Endothelial cell of umbilical vein (primary cell): ENCODE data around the gene FNDC3A. TPM values are rescaled to one million over a fixed set of nuclear protein-coding genes. Genes with fewer than 3 reads are reported as not detected.
A peak's percentile ranks its signal among the peaks of the same experiment; 100 is the strongest.

ENCODE experiments used
- BruUV-seq: library from RNA; stranded (reverse); fragments of 400-500 nt; replicated peaks from 2 replicates; lab custom pipeline; 2021; lab: Mats Ljungman, UMichigan
- CTCF ChIA-PET: fragments of 300-600, 350-600 bp; sonication (Branson Sonifier 250); formaldehyde crosslinking; loops from one replicate; lab custom pipeline; 2021; ENCODE audit warnings: antibody characterized with exemption, inconsistent platforms; lab: Charles Lee
- POLR2A ChIA-PET: fragments of 300-600, 350-600 bp; sonication (Branson Sonifier 250); formaldehyde crosslinking; loops from one replicate; lab custom pipeline; 2021; ENCODE audit warnings: antibody characterized with exemption, inconsistent platforms; lab: Charles Lee
- DNase-seq: peaks from one replicate; pipeline ENCODE4 v3.0.0-alpha.2; 2011; ENCODE audit warnings: low read depth, low spot score
- FAIRE-seq: peaks from 2 replicates; lab custom pipeline; 2011; peaks lifted over from hg19 to GRCh38; lab: Jason Lieb, UNC
- H2AFZ ChIP-seq: 2 replicates; pipeline ENCODE4 v1.6.0; 2012; ENCODE audit warnings: low read depth, low read length, control low read depth, inconsistent platforms
- H3K27ac ChIP-seq: 2 replicates; pipeline ENCODE4 v1.5.1; 2011; ENCODE audit warnings: low read depth, mild to moderate bottlenecking, control low read depth, low read length, moderate library complexity; ENCODE audit not compliant: insufficient read depth
- H3K27me3 ChIP-seq, 2 experiments: 2 replicates each; pipeline versions ENCODE4 v1.6.0 to v1.6.1; 2011; ENCODE audit warnings: low read length in 2 of 2, mixed read lengths in 1 of 2; ENCODE audit not compliant: control insufficient read depth in 2 of 2, insufficient read depth in 2 of 2
- H3K36me3 ChIP-seq, 2 experiments: 2 replicates in 1 of 2; 3 replicates in 1 of 2; pipeline ENCODE4 v1.5.1; 2011; ENCODE audit warnings: low read length in 2 of 2, mild to moderate bottlenecking in 1 of 2, moderate library complexity in 1 of 2; ENCODE audit not compliant: control insufficient read depth in 2 of 2, insufficient read depth in 2 of 2; ENCODE audit errors: extremely low read depth in 1 of 2
- H3K4me1 ChIP-seq: 3 replicates; pipeline ENCODE4 v1.5.1; 2011; ENCODE audit warnings: mild to moderate bottlenecking, low read length; ENCODE audit not compliant: control insufficient read depth, insufficient read depth; ENCODE audit errors: extremely low read depth
- H3K4me2 ChIP-seq: 2 replicates; pipeline ENCODE4 v1.6.1; 2011; ENCODE audit warnings: low read length, control low read depth, mixed read lengths; ENCODE audit not compliant: insufficient read depth
- H3K4me3 ChIP-seq, 3 experiments: fragments of 200-600 bp in 1 of 3; sonication (generic), shearing (Covaris generic) in 1 of 3; replicated peaks in 1 of 3; 2 replicates each; pipeline ENCODE4 v1.5.1; 2011 to 2016; ENCODE audit warnings: control low read depth in 3 of 3, low read length in 3 of 3, mild to moderate bottlenecking in 2 of 3, inconsistent platforms in 1 of 3, low read depth in 1 of 3, moderate library complexity in 1 of 3; ENCODE audit not compliant: insufficient read depth in 1 of 3
- H3K79me2 ChIP-seq: 2 replicates; pipeline ENCODE4 v1.6.0; 2012; ENCODE audit warnings: low read length, inconsistent platforms; ENCODE audit not compliant: control insufficient read depth, insufficient read depth
- H3K9ac ChIP-seq: replicated peaks from 2 replicates; pipeline ENCODE3; 2011; ENCODE audit warnings: low read length, control low read depth; ENCODE audit not compliant: insufficient read depth; ENCODE audit errors: extremely low read depth
- H3K9me1 ChIP-seq: replicated peaks from 3 replicates; pipeline ENCODE4 v1.6.0; 2011; ENCODE audit warnings: mild to moderate bottlenecking, low read length; ENCODE audit not compliant: control insufficient read depth, insufficient read depth; ENCODE audit errors: extremely low read depth
- H3K9me3 ChIP-seq: replicated peaks from 2 replicates; pipeline ENCODE4 v1.5.1; 2012; ENCODE audit warnings: low read length, inconsistent platforms; ENCODE audit not compliant: control insufficient read depth, insufficient read depth
- H4K20me1 ChIP-seq: replicated peaks from 2 replicates; pipeline ENCODE3; 2011; ENCODE audit warnings: mild to moderate bottlenecking, low read length; ENCODE audit not compliant: control insufficient read depth, insufficient read depth; ENCODE audit errors: extremely low read depth
- CTCF ChIP-seq, 2 donors: IDR thresholded peaks; 1 replicate in 1 of 2; 2 replicates in 1 of 2; pipeline ENCODE4 v1.5.1; 2011; ENCODE audit warnings: low read length in 2 of 2, mild to moderate bottlenecking in 2 of 2, moderate library complexity in 2 of 2, control low read depth in 1 of 2, inconsistent platforms in 1 of 2, low read depth in 1 of 2; ENCODE audit not compliant: insufficient read depth in 1 of 2; ENCODE audit errors: extremely low read depth in 1 of 2
- EZH2 ChIP-seq: IDR thresholded peaks from 2 replicates; pipeline ENCODE4 v1.6.1; 2012; ENCODE audit warnings: borderline replicate concordance, low read depth, mild to moderate bottlenecking, moderate library complexity, low read length, inconsistent platforms; ENCODE audit not compliant: severe bottlenecking
- FOS ChIP-seq: IDR thresholded peaks from 2 replicates; pipeline ENCODE4 v1.6.1; 2011; ENCODE audit warnings: mild to moderate bottlenecking, low read length, moderate library complexity, borderline replicate concordance; ENCODE audit not compliant: insufficient read depth
- GATA2 ChIP-seq: IDR thresholded peaks from 2 replicates; pipeline ENCODE4 v1.7.0; 2011; ENCODE audit warnings: low read depth, mild to moderate bottlenecking, moderate library complexity, mixed read lengths, low read length; ENCODE audit not compliant: insufficient read length, insufficient read depth
- JUN ChIP-seq: IDR thresholded peaks from 2 replicates; pipeline ENCODE4 v1.6.1; 2011; ENCODE audit warnings: borderline replicate concordance, low read depth; ENCODE audit not compliant: insufficient read length, insufficient read depth
- MAX ChIP-seq: IDR thresholded peaks from 2 replicates; pipeline ENCODE4 v1.6.1; 2011; ENCODE audit not compliant: insufficient read depth, insufficient read length
- MYC ChIP-seq: IDR thresholded peaks from one replicate; pipeline ENCODE4 v1.6.1; 2011; ENCODE audit warnings: mild to moderate bottlenecking, low read depth, low read length
- POLR2A ChIP-seq: IDR thresholded peaks from 2 replicates; pipeline ENCODE4 v1.6.1; 2012; ENCODE audit warnings: low read depth, mild to moderate bottlenecking, control low read depth, low read length
- POLR2AphosphoS5 ChIP-seq: IDR thresholded peaks from 2 replicates; pipeline ENCODE4 v1.6.1; 2012; ENCODE audit warnings: low read depth, mild to moderate bottlenecking, control low read depth, low read length, moderate library complexity; ENCODE audit not compliant: insufficient read depth
- dilution Hi-C: fragments of 300-500 bp; cut with MboI; formaldehyde crosslinking; loops from one replicate; pipeline ENCODE4 v1.15.0; 2019; ENCODE audit warnings: low sequenced_read_pairs; ENCODE audit not compliant: extremely low pct_ligation_motif_present
- intact Hi-C: fragments of 100-400 bp; cut with micrococcal nuclease; formaldehyde crosslinking; loops from one replicate; pipeline ENCODE4 v1.10.0; 2022
- polyA plus RNA-seq, 4 experiments: library from polyadenylated mRNA; depleted of rRNA in 3 of 4; stranded (reverse) in 3 of 4; unstranded in 1 of 4; fragments of >200 nt; gene quantifications; 2 replicates each; pipeline versions ENCODE4 v1.2.1 to v1.2.3, GENCODE V29; 2011 to 2012; ENCODE audit warnings: missing spikeins in 1 of 4
- total RNA-seq: library from RNA; stranded (reverse); gene quantifications from 2 replicates; pipeline ENCODE4 v1.2.3, GENCODE V29; 2021

Gene FNDC3A
- total and polyA plus RNA-seq, 2 donors (not counting 3 experiments of a cell fraction or from before 2014, with no cell fraction given), result 26.3 to 50.8 TPM

GRCh38 chr13:48950501-48950875 is 25.2 kb upstream of the FNDC3A start:
- CTCF ChIA-PET, result no interaction called here
- POLR2A ChIA-PET, result no interaction called here
- no peaks in the 10 kb centered on the region for H3K4me1 ChIP-seq

GRCh38 chr13:48954081-48954480 is 21.6 kb upstream of the FNDC3A start:
- no peak for FAIRE-seq

More at GRCh38 chr13:48950501-48950875, 25.2 kb upstream of the FNDC3A start:
- DNase-seq (no peak), FAIRE-seq (no peak)
- H3K9me1 ChIP-seq, result no peaks in the 10 kb centered on the region
- H3K27ac ChIP-seq, result no peak overlapping the region
- no peaks in the 10 kb centered on the region for H4K20me1 ChIP-seq
- H3K36me3 ChIP-seq, result no peaks in the 10 kb centered on the region
- no peak overlapping the region for H2AFZ ChIP-seq
- no peak overlapping the region for H3K9ac ChIP-seq
- H3K79me2 ChIP-seq, result no peaks in the 10 kb centered on the region
- intact Hi-C loops (no loop called here), dilution Hi-C loops (no loop called here)
- no TSS peak for BruUV-seq
- no peak overlapping the region for H3K4me2 ChIP-seq
- no peaks in the 10 kb centered on the region for H3K27me3 ChIP-seq
- TF ChIP-seq POLR2A (no peak), POLR2AphosphoS5 (no peak)
- no peak overlapping the region for H3K4me3 ChIP-seq
- no peaks in the 10 kb centered on the region for H3K9me3 ChIP-seq

More at GRCh38 chr13:48954081-48954480, 21.6 kb upstream of the FNDC3A start:
- TF ChIP-seq CTCF (IDR thresholded peaks at IDR 0.05; ENCODE audit: extremely low read depth in 1 of 2, insufficient read depth in 1 of 2, low read depth in 1 of 2, low read length in 2 of 2) (no peak), EZH2 (no peak), GATA2 (no peak), POLR2A (no peak), POLR2AphosphoS5 (no peak), FOS (no peak), MYC (no peak), MAX (no peak), JUN (no peak)
- H3K9me1 ChIP-seq, result no peaks in the 10 kb centered on the region
- H3K9ac ChIP-seq, result no peak overlapping the region
- H3K9me3 ChIP-seq, result no peaks in the 10 kb centered on the region
- dilution Hi-C loops, result no loop called here
- no peak for DNase-seq
- intact Hi-C loops, result no loop called here
- H4K20me1 ChIP-seq, result no peaks in the 10 kb centered on the region
- CTCF ChIA-PET, result no interaction called here
- no peaks in the 10 kb centered on the region for H3K27me3 ChIP-seq
- POLR2A ChIA-PET, result no interaction called here
- no TSS peak for BruUV-seq
- H3K4me3 ChIP-seq, result no peak overlapping the region
- no peak overlapping the region for H3K4me2 ChIP-seq
- H3K4me1 ChIP-seq, result no peaks in the 10 kb centered on the region
- peak overlapping the region; percentile 30 for H2AFZ ChIP-seq
- no peaks in the 10 kb centered on the region for H3K79me2 ChIP-seq
- no peaks in the 10 kb centered on the region for H3K36me3 ChIP-seq
- H3K27ac ChIP-seq, result no peak overlapping the region
